Measurements from ENCODE around the gene VWA3B.

GRCh38 chr2:98043101-98043500 is 43.9 kb upstream of the VWA3B start:
- TF ChIP-seq CTCF (IDR thresholded peaks at IDR 0.05), result no peak
- TF ChIP-seq POLR2A (IDR thresholded peaks at IDR 0.05), result no peak

Measured in esophagus squamous epithelium (tissue), 4 donors.